ENCODE data around the gene CD3G. TPM values are rescaled to one million over a fixed set of nuclear protein-coding genes. Genes with fewer than 3 reads are reported as not detected.

Gene CD3G
- total and polyA plus RNA-seq, 12 donors, result 0.03 to 1.3 (median 0.61) TPM; not detected in 1

DNA sequence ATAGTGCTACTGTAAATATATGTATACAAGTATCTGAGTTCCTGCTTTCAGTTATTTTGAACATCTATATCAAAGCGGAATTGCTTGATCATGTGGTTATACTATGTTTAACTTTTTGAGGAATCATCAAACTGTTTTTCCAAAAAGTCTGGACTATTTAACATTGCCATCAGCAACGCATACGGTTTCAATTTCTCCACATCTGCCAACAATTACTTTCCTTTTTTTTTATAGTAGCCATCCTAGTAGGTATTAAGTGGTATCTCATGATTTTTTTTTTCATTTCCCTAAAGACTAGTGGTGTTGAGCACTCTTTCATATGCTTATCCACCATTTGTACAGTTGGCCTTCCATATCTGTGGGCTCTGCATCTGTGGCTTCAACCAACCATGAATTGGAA, 13.9 kb downstream of the CD3G start:
- Histone ChIP-seq H3K9me3 (replicated peaks in 1 of 3) (no peaks in the 10 kb centered on the region), H3K36me3 (replicated peaks in 1 of 2) (no peaks in the 10 kb centered on the region), H3K27me3 (no peaks in the 10 kb centered on the region), H3K27ac (no peak overlapping the region), H3K4me1 (replicated peaks in 1 of 2) (peaks cover 5 to 11% of the 10 kb centered on the region in 2 donors), H3K4me3 (no peak overlapping the region)
- no peak for DNase-seq
- intact Hi-C loops (cut with DNase I), result no loop called here
- TF ChIP-seq, protein P1, sequence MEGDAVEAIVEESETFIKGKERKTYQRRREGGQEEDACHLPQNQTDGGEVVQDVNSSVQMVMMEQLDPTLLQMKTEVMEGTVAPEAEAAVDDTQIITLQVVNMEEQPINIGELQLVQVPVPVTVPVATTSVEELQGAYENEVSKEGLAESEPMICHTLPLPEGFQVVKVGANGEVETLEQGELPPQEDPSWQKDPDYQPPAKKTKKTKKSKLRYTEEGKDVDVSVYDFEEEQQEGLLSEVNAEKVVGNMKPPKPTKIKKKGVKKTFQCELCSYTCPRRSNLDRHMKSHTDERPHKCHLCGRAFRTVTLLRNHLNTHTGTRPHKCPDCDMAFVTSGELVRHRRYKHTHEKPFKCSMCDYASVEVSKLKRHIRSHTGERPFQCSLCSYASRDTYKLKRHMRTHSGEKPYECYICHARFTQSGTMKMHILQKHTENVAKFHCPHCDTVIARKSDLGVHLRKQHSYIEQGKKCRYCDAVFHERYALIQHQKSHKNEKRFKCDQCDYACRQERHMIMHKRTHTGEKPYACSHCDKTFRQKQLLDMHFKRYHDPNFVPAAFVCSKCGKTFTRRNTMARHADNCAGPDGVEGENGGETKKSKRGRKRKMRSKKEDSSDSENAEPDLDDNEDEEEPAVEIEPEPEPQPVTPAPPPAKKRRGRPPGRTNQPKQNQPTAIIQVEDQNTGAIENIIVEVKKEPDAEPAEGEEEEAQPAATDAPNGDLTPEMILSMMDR (IDR thresholded peaks at IDR 0.05), result no peak
- no peak for TF ChIP-seq POLR2A (IDR thresholded peaks at IDR 0.05)
- 55 to 75% (median 61%) methylated on average over 3 of the region's 3 CpGs for WGBS, 4 donors

DNA sequence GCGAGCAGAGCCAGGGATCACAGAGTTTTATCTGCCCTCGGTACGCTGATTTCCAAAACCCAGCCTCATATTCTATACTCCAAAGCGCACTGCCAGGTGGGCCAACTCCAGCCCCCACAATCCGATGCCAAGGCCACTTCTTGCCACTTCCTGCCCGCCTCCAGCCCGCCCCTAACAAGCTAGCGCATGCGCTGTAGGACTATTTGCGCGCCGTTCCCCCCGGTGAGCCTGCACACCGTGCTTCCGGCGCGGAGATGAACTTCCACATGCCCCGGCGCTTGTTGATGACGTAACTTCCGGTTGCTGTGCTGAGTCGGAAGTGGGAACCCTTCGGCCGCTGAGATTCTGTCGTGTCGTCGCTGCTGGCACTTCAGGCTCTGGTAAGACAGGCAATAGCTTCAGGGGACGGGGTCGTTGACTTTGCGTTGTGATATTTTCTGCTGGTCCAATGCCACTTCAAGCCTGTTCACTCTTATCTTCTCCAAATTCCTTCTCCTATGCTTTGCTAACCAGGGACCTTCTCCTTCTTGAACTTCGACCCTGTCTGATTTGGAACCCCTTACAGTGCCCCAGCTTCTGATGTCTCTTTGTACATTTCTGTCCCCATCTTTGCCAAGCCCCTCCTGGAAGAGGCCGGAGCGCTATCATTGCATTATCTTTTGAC, 15.3 kb downstream of the CD3G start, which contains the start of gene UBE4A:
Gene UBE4A, plus strand, starts transcription at position 306 of the 664 bp plus-strand sequence. CDS start 5,481 bp downstream, outside the sequence.
- Histone ChIP-seq H3K9me3 (replicated peaks in 1 of 3) (no peaks in the 10 kb centered on the region), H3K27me3 (no peaks in the 10 kb centered on the region), H3K36me3 (replicated peaks in 1 of 2) (peaks cover 0 to under 1% of the 10 kb centered on the region in 2 donors), H3K4me3 (peak within 1 kb of the TSS; percentile 26 to 95 (median 62)), H3K4me1 (replicated peaks in 1 of 2) (peaks cover 5 to 11% of the 10 kb centered on the region in 2 donors), H3K27ac (peak within 1 kb of the TSS in 4 of 5 donors; percentile 9 to 68 (median 56))
- 2 to 7% (median 3%) methylated on average over 19 to 33 of the region's 33 CpGs for WGBS, 4 donors
- TF ChIP-seq, protein P1 (IDR thresholded peaks at IDR 0.05), result no peak
- peak; percentile 39 to 66 for TF ChIP-seq POLR2A (IDR thresholded peaks at IDR 0.05)
- intact Hi-C loops (cut with DNase I), result no loop called here
- DNase-seq, result peak; percentile 96 to 98 (median 97)

DNA sequence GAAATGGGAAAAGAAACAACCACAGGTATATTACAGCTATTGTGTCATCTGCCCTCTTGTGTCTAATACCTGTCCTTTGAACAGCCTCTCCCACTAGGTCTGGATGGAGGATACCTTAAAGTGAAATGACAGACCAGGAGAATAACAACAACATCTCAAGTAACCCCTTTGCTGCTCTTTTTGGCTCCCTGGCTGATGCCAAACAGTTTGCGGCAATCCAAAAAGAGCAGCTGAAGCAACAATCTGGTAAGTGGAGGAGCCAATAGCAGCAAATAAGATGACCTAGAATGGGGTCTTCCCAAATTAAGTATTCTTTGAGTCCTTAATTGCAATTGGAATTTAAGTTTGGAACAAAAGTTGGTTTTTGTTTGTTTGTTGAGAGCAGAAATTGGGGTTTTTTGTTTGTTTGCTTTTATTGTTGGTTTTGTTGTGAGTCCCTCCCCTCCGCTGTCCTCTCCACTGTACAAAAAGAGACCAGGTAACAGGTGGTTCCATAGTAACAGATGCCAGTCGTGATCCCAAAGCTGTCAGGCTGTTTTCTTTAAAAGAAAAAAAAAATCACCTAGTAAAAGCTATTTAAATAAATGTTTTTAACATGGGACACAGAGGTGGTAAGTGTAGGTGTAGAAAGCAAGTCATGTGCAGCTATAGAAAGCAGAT, 20.9 kb downstream of the CD3G start:
- no peak for DNase-seq
- Histone ChIP-seq H3K9me3 (replicated peaks in 1 of 3) (no peaks in the 10 kb centered on the region), H3K4me1 (replicated peaks in 1 of 2) (peaks cover 3 to 10% of the 10 kb centered on the region in 2 donors), H3K4me3 (no peak overlapping the region), H3K27ac (no peak overlapping the region), H3K36me3 (replicated peaks in 1 of 2) (peaks cover 0 to 55% of the 10 kb centered on the region in 2 donors), H3K27me3 (no peaks in the 10 kb centered on the region)
- intact Hi-C loops (cut with DNase I), result no loop called here
- TF ChIP-seq POLR2A (IDR thresholded peaks at IDR 0.05), result no peak
- TF ChIP-seq, protein P1 (IDR thresholded peaks at IDR 0.05), result no peak
- 87 to 92% (median 90%) methylated on average over 3 of the region's 3 CpGs for WGBS, 4 donors

DNA sequence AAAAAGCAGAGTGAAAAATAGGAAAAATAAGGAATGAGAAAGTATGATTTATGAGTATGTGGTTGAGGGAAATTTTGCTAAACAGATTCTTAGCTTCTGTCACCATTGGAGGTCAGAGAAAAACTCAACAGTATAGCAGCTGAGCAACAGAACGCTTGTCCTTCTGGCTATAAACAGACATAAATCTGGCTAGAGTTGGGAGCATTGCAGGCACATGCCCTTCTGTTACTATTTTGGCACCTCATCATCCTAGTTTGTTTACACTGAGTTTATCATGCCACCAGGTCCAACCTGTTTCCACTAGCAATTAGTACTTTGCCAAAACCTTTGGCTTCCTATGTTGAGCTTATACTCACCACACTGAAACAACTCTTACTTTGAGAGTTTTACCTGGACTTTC, 22.1 kb downstream of the CD3G start:
- 72 to 100% (median 89%) methylated on average over 1 of the region's 1 CpG for WGBS, 4 donors
- no peak overlapping the region for H3K4me3 ChIP-seq
- intact Hi-C loops (cut with DNase I), result no loop called here
- no peaks in the 10 kb centered on the region for H3K27me3 ChIP-seq
- H3K27ac ChIP-seq, result no peak overlapping the region
- no peak for DNase-seq
- H3K36me3 ChIP-seq (replicated peaks in 1 of 2), result peaks cover 0 to 67% of the 10 kb centered on the region in 2 donors
- no peaks in the 10 kb centered on the region for H3K4me1 ChIP-seq (replicated peaks in 1 of 2)
- no peak for TF ChIP-seq POLR2A (IDR thresholded peaks at IDR 0.05)
- TF ChIP-seq, protein P1 (IDR thresholded peaks at IDR 0.05), result no peak
- no peaks in the 10 kb centered on the region for H3K9me3 ChIP-seq (replicated peaks in 1 of 3)

All from adrenal gland (tissue), 12 donors.